Measurements from ENCODE around the gene ABCB8. TPM values are rescaled to one million over a fixed set of nuclear protein-coding genes. Genes with fewer than 3 reads are reported as not detected.

Gene ABCB8
- total and polyA plus RNA-seq, 9 of the 15 experiments (the other 6 are each of a cell fraction or from before 2014, with no cell fraction given), result 7.6 to 106 (median 36.3) TPM

DNA sequence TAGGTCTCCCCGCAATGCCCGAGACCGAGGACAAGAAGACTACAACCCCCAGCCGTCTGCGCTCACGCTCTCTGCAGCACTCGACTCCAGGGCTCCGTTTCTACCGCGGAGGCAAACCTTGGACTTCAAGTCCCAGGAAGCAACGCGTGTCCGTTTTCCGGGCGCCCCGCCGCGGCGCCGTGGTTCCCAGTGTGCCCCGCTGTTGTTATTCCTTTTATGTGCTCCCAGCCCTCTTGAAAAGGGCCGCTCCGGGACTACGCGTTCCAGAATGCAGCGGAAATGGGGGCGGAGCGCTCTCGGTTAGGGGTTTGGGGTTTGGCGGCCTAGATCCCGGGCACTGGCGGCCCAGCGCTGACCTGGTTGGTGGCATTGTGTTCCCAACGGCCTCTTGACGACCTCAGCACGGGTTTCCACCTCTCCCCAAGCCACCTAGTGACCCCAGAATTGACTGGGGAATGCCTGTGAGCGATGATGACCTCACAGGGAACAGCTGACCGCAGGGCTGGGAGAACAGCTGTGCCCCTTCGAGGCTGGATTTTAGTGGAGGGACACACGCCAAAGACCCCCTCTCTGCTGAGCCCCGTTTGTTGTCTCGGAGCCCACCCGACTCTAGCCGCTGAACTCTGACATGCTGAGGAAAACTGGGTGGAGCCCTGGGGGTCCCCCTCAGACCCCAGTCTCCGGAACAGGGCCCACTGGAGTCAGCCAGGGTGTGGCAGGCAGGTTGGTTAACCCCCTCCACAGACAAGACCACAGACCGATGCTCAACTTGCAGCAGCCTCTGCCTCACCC lies 29.9 kb downstream of the ABCB8 start (continued):
- TF ChIP-seq, protein P1, sequence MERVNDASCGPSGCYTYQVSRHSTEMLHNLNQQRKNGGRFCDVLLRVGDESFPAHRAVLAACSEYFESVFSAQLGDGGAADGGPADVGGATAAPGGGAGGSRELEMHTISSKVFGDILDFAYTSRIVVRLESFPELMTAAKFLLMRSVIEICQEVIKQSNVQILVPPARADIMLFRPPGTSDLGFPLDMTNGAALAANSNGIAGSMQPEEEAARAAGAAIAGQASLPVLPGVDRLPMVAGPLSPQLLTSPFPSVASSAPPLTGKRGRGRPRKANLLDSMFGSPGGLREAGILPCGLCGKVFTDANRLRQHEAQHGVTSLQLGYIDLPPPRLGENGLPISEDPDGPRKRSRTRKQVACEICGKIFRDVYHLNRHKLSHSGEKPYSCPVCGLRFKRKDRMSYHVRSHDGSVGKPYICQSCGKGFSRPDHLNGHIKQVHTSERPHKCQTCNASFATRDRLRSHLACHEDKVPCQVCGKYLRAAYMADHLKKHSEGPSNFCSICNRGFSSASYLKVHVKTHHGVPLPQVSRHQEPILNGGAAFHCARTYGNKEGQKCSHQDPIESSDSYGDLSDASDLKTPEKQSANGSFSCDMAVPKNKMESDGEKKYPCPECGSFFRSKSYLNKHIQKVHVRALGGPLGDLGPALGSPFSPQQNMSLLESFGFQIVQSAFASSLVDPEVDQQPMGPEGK (CRISPR knock-in tag; IDR thresholded peaks at IDR 0.05; ENCODE audit: borderline replicate concordance), result no peak
- 0 out of 2 replicates have a peak, but pooled peaks have one; percentile 31 for TF ChIP-seq POLR2AphosphoS5 (IDR thresholded peaks at IDR 0.05; ENCODE audit: control insufficient read depth, insufficient read depth, low read depth, low read length)
- no peak for TF ChIP-seq ZNF133 (CRISPR knock-in tag; IDR thresholded peaks at IDR 0.05)
- peak; percentile 23 for TF ChIP-seq RBM39 (optimal IDR thresholded peaks at IDR 0.05; ENCODE audit: low read depth, low read length)
- TF ChIP-seq KDM4B (IDR thresholded peaks at IDR 0.05; ENCODE audit: borderline replicate concordance in 2 of 2, low read depth in 1 of 2), result peak in 1 of 2 experiments; percentile 88; a peak in 1 of 4 replicates
- no peak for TF ChIP-seq NEUROD1 (IDR thresholded peaks at IDR 0.05; ENCODE audit: borderline replicate concordance, low read depth, low read length, partially characterized antibody)
- TF ChIP-seq, protein P2, sequence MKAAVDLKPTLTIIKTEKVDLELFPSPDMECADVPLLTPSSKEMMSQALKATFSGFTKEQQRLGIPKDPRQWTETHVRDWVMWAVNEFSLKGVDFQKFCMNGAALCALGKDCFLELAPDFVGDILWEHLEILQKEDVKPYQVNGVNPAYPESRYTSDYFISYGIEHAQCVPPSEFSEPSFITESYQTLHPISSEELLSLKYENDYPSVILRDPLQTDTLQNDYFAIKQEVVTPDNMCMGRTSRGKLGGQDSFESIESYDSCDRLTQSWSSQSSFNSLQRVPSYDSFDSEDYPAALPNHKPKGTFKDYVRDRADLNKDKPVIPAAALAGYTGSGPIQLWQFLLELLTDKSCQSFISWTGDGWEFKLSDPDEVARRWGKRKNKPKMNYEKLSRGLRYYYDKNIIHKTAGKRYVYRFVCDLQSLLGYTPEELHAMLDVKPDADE (conservative IDR thresholded peaks at IDR 0.05; ENCODE audit: control insufficient read depth, low read depth, low read length), result peak; percentile 100
- TF ChIP-seq, protein P3, sequence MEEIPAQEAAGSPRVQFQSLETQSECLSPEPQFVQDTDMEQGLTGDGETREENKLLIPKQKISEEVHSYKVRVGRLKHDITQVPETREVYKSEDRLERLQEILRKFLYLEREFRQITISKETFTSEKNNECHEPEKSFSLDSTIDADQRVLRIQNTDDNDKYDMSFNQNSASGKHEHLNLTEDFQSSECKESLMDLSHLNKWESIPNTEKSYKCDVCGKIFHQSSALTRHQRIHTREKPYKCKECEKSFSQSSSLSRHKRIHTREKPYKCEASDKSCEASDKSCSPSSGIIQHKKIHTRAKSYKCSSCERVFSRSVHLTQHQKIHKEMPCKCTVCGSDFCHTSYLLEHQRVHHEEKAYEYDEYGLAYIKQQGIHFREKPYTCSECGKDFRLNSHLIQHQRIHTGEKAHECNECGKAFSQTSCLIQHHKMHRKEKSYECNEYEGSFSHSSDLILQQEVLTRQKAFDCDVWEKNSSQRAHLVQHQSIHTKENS (CRISPR knock-in tag; IDR thresholded peaks at IDR 0.05), result no peak
- peak; percentile 84 for TF ChIP-seq CREB1 (IDR thresholded peaks at IDR 0.05)
- peak; percentile 92 for TF ChIP-seq CREB1 (CRISPR knock-in tag; IDR thresholded peaks at IDR 0.05)
- TF ChIP-seq RBFOX2 (IDR thresholded peaks at IDR 0.05; ENCODE audit: low read depth, low read length), result peak; percentile 95
- TF ChIP-seq, protein P4, sequence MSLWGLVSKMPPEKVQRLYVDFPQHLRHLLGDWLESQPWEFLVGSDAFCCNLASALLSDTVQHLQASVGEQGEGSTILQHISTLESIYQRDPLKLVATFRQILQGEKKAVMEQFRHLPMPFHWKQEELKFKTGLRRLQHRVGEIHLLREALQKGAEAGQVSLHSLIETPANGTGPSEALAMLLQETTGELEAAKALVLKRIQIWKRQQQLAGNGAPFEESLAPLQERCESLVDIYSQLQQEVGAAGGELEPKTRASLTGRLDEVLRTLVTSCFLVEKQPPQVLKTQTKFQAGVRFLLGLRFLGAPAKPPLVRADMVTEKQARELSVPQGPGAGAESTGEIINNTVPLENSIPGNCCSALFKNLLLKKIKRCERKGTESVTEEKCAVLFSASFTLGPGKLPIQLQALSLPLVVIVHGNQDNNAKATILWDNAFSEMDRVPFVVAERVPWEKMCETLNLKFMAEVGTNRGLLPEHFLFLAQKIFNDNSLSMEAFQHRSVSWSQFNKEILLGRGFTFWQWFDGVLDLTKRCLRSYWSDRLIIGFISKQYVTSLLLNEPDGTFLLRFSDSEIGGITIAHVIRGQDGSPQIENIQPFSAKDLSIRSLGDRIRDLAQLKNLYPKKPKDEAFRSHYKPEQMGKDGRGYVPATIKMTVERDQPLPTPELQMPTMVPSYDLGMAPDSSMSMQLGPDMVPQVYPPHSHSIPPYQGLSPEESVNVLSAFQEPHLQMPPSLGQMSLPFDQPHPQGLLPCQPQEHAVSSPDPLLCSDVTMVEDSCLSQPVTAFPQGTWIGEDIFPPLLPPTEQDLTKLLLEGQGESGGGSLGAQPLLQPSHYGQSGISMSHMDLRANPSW (CRISPR knock-in tag; IDR thresholded peaks at IDR 0.05), result 0 out of 2 replicates have a peak, but pooled peaks have one; percentile 75
- no peak for TF ChIP-seq NCOA4 (IDR thresholded peaks at IDR 0.05; ENCODE audit: partially characterized antibody)
- TF ChIP-seq, protein P5, sequence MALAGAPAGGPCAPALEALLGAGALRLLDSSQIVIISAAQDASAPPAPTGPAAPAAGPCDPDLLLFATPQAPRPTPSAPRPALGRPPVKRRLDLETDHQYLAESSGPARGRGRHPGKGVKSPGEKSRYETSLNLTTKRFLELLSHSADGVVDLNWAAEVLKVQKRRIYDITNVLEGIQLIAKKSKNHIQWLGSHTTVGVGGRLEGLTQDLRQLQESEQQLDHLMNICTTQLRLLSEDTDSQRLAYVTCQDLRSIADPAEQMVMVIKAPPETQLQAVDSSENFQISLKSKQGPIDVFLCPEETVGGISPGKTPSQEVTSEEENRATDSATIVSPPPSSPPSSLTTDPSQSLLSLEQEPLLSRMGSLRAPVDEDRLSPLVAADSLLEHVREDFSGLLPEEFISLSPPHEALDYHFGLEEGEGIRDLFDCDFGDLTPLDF (CRISPR knock-in tag; IDR thresholded peaks at IDR 0.05), result peak; percentile 89

All from K562 (cell line).